ENCODE results near the gene CD44.

GRCh38 chr11:35214792-35215193, 75.8 kb downstream of the CD44 start:
- no peak for TF ChIP-seq CTCF (IDR thresholded peaks at IDR 0.05)
- no peak for TF ChIP-seq POLR2A (IDR thresholded peaks at IDR 0.05)
- TF ChIP-seq EP300 (IDR thresholded peaks at IDR 0.05) = no peak

All from ovary (tissue), 3 donors.